Measurements from ENCODE around the gene STAB1.

DNA sequence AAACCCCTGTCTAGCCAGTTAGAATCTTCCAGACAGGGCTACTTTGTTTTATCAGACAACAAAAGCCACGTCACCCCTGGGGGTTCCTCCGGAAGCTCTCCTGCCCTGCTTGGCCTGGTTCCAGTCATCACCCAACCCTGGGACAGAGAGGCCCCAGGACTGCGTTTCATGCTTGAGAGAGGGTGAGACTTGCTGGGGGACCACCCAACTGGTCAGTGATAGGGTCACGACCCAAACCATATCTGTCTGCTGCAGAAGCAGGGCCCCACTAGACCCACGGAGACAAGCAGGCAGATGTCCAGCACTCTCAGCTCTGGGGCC, 37.3 kb downstream of the STAB1 start:
- TF ChIP-seq, protein P1, sequence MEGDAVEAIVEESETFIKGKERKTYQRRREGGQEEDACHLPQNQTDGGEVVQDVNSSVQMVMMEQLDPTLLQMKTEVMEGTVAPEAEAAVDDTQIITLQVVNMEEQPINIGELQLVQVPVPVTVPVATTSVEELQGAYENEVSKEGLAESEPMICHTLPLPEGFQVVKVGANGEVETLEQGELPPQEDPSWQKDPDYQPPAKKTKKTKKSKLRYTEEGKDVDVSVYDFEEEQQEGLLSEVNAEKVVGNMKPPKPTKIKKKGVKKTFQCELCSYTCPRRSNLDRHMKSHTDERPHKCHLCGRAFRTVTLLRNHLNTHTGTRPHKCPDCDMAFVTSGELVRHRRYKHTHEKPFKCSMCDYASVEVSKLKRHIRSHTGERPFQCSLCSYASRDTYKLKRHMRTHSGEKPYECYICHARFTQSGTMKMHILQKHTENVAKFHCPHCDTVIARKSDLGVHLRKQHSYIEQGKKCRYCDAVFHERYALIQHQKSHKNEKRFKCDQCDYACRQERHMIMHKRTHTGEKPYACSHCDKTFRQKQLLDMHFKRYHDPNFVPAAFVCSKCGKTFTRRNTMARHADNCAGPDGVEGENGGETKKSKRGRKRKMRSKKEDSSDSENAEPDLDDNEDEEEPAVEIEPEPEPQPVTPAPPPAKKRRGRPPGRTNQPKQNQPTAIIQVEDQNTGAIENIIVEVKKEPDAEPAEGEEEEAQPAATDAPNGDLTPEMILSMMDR (IDR thresholded peaks at IDR 0.05) = no peak
- TF ChIP-seq EZH2 (IDR thresholded peaks at IDR 0.05) (no peak), EZH2phosphoT487 (IDR thresholded peaks at IDR 0.05) (no peak)

Measured in neural progenitor cell (in vitro differentiated cells).